ENCODE results near the gene TBC1D32. TPM values are rescaled to one million over a fixed set of nuclear protein-coding genes. Genes with fewer than 3 reads are reported as not detected.

Gene TBC1D32
- total RNA-seq, result 13.4 and 16.4 TPM in 2 replicates

DNA sequence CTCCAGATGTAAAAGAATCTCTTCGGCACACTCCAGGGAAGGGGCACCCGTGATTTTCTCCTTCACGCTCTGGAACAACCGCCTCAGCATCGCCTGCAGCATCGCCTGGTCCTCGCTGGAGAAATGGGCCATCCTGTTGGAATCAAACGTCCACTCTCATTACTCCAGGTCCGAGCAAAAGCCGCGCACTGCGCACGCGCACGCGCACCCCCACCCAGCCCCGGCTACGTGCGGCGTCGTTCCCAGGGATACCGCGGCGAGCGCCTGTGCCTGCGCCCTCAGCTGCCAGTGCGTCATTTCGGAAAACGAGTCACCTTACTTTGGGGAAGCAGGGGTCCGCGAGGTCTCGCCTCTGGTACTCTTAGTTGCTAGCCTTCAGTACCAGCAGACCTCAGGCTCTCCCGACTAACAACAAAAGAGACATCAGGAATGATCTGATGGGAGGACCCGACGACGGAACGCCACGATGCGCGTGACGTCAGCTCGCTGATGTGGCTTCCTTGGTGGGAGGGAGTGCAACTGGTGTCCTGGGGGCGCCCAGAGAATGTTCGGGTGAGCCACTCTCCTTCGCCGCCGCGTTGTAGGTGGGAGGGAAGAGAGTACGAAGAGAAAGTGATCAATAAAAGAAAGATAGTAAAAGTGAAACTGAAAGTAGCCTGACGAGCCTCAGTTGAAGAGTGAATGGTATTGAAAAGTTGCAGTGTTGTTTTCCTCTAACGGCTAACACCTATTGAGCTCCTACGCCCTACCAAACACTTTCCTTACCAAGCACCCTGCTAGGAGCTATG, at the start of gene TBC1D32:
TSS of gene TBC1D32 (minus strand) at position 182 of the 788 bp plus-strand sequence. CDS start at position 132, 50 bp downstream.

Other genes with a start within 250 kb of the TBC1D32 start
- 355 and 1,114 TPM in 2 replicates for gene GJA1, start 101.2 kb upstream of the TBC1D32 start, total RNA-seq